ENCODE data around the gene SRP68.

DNA sequence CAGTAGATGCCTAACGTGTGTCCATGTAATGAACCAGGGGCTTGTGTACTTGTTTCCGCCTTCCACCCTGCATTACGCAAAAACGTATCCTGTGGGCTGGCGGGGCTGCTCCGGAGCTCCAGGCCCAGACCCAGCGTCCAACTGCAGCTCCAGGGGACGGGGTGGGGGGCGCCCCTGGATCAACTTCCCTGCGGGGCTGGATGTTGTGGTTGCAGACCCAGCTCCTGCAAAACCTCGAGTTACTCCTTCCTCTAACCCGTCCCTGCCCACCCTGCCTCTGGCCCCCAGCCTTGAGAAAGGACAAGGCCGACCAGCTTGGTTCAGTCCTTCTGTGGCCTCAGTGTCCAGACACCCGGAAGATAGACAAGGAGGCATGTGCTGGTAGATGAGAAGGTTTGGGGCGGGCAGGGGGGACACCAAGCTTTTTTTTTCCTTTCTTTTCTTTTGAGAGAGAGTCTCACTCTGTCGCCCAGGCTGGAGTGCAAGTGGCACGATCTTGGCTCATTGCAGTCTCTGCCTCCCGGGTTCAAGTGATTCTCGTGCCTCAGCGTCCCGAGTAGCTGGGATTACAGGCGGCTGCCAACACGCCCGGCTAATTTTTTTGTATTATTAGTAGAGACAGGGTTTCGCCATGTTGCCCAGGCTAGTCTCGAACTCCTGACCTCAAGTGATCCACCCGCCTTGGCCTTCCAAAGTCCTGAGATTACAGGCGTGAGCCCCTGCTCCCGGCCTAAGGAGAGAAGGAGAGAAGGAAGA lies 32.0 kb upstream of the SRP68 start:
- no peak for TF ChIP-seq ZNF362 (tag by site-specific recombination; IDR thresholded peaks at IDR 0.05)
- TF ChIP-seq ZNF184 (tag by site-specific recombination; IDR thresholded peaks at IDR 0.05): no peak
- TF ChIP-seq CTCF (tag by site-specific recombination; IDR thresholded peaks at IDR 0.05): no peak

Measured in HEK293 (cell line).